Natural killer cell (primary cell): ENCODE data around the gene TMEM41A. TPM values are rescaled to one million over a fixed set of nuclear protein-coding genes. Genes with fewer than 3 reads are reported as not detected.

Source experiments
- ATAC-seq, 3 donors: fragments of 150-1000 bp in 2 of 3; fragments of 200-7000 bp in 1 of 3; cut with Tn5 transposase; 1 replicate in 1 of 3; 2 replicates in 2 of 3; pipeline ENCODE4 v1.10.0; 2021; ENCODE audit warnings: mild to moderate bottlenecking in 2 of 3, moderate library complexity in 2 of 3
- DNase-seq, 2 donors: peaks; one replicate each; pipeline versions ENCODE4 v3.0.0 to v3.0.0-alpha.2; 2013 to 2021; ENCODE audit warnings: mixed read lengths in 1 of 2
- H3K27ac ChIP-seq: one replicate; pipeline ENCODE4 v1.5.1; 2013; ENCODE audit warnings: mild to moderate bottlenecking, low read length
- H3K27me3 ChIP-seq: one replicate; pipeline ENCODE4 v1.6.1; 2013; ENCODE audit warnings: low read length; ENCODE audit not compliant: control insufficient read depth, insufficient read depth
- H3K36me3 ChIP-seq: one replicate; pipeline ENCODE4 v1.6.1; 2013; ENCODE audit warnings: low read length; ENCODE audit not compliant: control insufficient read depth, insufficient read depth
- H3K4me1 ChIP-seq: one replicate; pipeline ENCODE4 v1.6.1; 2013; ENCODE audit warnings: low read length; ENCODE audit not compliant: control insufficient read depth, insufficient read depth
- H3K4me3 ChIP-seq: one replicate; pipeline ENCODE4 v1.5.1; 2013; ENCODE audit warnings: low read length
- H3K9me3 ChIP-seq: one replicate; pipeline ENCODE4 v1.6.1; 2013; ENCODE audit warnings: low read length; ENCODE audit not compliant: control insufficient read depth, insufficient read depth
- H3K27ac Mint-ChIP-seq, 2 donors: one replicate each; pipeline ENCODE4 v1.8.0; 2022; ENCODE audit warnings: mild to moderate bottlenecking in 2 of 2, mixed read lengths in 2 of 2, moderate library complexity in 1 of 2
- H3K27me3 Mint-ChIP-seq, 2 donors: one replicate each; pipeline ENCODE4 v1.8.0; 2022; ENCODE audit warnings: low read depth in 2 of 2, mixed read lengths in 2 of 2
- H3K36me3 Mint-ChIP-seq: one replicate; pipeline ENCODE4 v1.8.0; 2022; ENCODE audit warnings: mixed read lengths
- H3K4me1 Mint-ChIP-seq, 2 donors: one replicate each; pipeline ENCODE4 v1.8.0; 2022; ENCODE audit warnings: mixed read lengths in 2 of 2
- H3K4me3 Mint-ChIP-seq: one replicate; pipeline ENCODE4 v1.8.0; 2022; ENCODE audit warnings: mild to moderate bottlenecking, moderate library complexity, mixed read lengths
- H3K9me3 Mint-ChIP-seq, 2 donors: one replicate each; pipeline ENCODE4 v1.8.0; 2022; ENCODE audit warnings: mixed read lengths in 2 of 2
- WGBS: methylation state at CpG from one replicate; pipeline ENCODE4 v1.1.7; 2013; ENCODE audit warnings: missing lambda C conversion rate; ENCODE audit not compliant: insufficient coverage; 5-methylcytosine and 5-hydroxymethylcytosine counted together
- intact Hi-C: fragments of 100-400 bp; cut with micrococcal nuclease; formaldehyde crosslinking; loops from one replicate; pipeline ENCODE4 v1.14.2; 2022
- total RNA-seq, 4 donors: library from RNA; stranded (reverse); fragments of 120-200 nt in 1 of 4; gene quantifications; one replicate each; pipeline versions ENCODE4 v1.2.3 to v1.2.4, GENCODE V29; 2013 to 2022
- TF ChIP-seq, protein P1 (sequence below): fragments of 200-600 bp; IDR thresholded peaks from one replicate; pipeline ENCODE4 v1.8.0; 2022; ENCODE audit warnings: antibody characterized with exemption

The TMEM41A gene
- total RNA-seq, 3 donors from 2014 or later (not counting 1 experiment from before 2014, with no cell fraction given): 28.3 to 35.4 (median 35.0) TPM

DNA sequence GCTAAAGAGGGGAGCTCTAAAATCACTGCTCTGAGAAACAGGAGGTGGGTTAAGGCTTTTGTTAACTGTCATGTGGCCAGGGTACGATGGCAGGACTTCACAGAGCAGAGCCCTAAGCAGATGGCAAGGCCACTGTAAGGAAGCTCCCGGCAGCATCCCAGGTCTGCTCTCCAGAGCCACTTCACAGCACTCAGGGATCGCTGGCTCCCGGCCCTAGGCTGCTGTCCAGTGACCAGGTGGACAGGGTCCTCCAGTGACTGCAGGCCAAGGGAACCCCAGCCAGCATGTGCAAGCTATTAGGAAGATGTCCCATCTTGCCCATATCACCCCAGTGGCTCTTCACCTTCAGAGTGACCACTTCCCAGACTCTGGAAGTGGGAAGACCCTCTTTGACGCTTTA lies 10.4 kb downstream of the TMEM41A start:
- no peak for ATAC-seq
- H3K27me3 ChIP-seq: no peaks in the 10 kb centered on the region
- Mint-ChIP-seq H3K36me3 (no peaks in the 10 kb centered on the region), H3K27ac (no peak overlapping the region), H3K4me1 (peaks cover 0 to under 1% of the 10 kb centered on the region in 2 donors), H3K9me3 (no peaks in the 10 kb centered on the region), H3K4me3 (no peak overlapping the region), H3K27me3 (no peaks in the 10 kb centered on the region)
- H3K4me1 ChIP-seq: no peaks in the 10 kb centered on the region
- H3K9me3 ChIP-seq: no peaks in the 10 kb centered on the region
- no peak for DNase-seq
- WGBS: 97% methylated on average over 5 of the region's 5 CpGs
- no peak overlapping the region for H3K27ac ChIP-seq
- TF ChIP-seq, protein P1, sequence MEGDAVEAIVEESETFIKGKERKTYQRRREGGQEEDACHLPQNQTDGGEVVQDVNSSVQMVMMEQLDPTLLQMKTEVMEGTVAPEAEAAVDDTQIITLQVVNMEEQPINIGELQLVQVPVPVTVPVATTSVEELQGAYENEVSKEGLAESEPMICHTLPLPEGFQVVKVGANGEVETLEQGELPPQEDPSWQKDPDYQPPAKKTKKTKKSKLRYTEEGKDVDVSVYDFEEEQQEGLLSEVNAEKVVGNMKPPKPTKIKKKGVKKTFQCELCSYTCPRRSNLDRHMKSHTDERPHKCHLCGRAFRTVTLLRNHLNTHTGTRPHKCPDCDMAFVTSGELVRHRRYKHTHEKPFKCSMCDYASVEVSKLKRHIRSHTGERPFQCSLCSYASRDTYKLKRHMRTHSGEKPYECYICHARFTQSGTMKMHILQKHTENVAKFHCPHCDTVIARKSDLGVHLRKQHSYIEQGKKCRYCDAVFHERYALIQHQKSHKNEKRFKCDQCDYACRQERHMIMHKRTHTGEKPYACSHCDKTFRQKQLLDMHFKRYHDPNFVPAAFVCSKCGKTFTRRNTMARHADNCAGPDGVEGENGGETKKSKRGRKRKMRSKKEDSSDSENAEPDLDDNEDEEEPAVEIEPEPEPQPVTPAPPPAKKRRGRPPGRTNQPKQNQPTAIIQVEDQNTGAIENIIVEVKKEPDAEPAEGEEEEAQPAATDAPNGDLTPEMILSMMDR: no peak
- H3K4me3 ChIP-seq: no peak overlapping the region
- H3K36me3 ChIP-seq: peaks cover 29% of the 10 kb centered on the region
- intact Hi-C loops: no loop called here

DNA sequence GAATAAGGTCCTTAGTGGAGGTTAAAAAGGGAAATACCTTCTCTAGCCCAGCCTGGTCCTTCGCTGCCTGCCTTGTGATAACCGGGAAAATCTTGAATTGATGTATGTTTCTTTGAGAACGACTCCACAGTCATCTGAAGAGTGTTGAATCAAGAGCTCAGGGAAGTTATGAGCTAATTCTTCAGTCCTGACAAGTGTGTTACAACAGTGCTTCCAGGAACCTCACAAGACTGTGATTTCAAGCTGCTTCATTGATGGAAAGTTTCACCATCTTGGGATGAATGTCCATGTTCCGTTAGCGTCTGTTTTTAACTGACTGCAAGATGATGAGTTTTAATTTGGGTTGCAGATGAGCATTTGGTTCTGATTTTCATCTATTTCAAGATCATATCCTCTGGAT lies 12.4 kb downstream of the TMEM41A start:
- Histone ChIP-seq H3K27me3 (no peaks in the 10 kb centered on the region), H3K36me3 (peaks cover 29% of the 10 kb centered on the region), H3K4me1 (no peaks in the 10 kb centered on the region), H3K9me3 (no peaks in the 10 kb centered on the region), H3K4me3 (no peak overlapping the region), H3K27ac (no peak overlapping the region)
- no peaks in the 10 kb centered on the region for H3K36me3 Mint-ChIP-seq
- H3K27ac Mint-ChIP-seq: no peak overlapping the region
- ATAC-seq: no peak
- no peak for DNase-seq
- TF ChIP-seq, protein P1: no peak
- H3K4me3 Mint-ChIP-seq: no peak overlapping the region
- peaks cover 12% of the 10 kb centered on the region in 2 donors for H3K4me1 Mint-ChIP-seq
- no peaks in the 10 kb centered on the region for H3K27me3 Mint-ChIP-seq
- no peaks in the 10 kb centered on the region for H3K9me3 Mint-ChIP-seq
- 91% methylated on average over 5 of the region's 5 CpGs for WGBS
- intact Hi-C loops: no loop called here

DNA sequence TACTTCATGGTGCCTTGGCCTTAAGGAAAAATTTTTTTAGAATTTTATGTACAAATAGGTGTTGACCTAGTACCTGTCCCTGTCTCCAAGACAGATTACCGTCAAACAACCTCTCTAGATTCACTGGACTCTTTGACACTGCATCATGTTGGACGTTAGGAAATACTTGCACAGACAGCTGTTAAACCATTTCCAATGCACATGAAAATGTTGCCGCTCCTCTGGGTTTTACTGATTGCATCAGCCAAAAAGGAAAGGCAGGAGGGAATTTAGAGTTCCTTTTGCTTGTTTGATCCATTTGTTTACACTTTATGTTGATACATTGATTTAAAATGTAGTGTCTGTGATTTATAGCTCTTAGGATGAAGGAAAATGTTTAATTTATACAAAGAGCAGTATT lies 14.5 kb downstream of the TMEM41A start:
- WGBS: 99% methylated on average over 3 of the region's 3 CpGs

More for the DNA sequence above, 14.5 kb downstream of the TMEM41A start:
- intact Hi-C loops: no loop called here
- TF ChIP-seq, protein P1: no peak
- DNase-seq (no peak), ATAC-seq (no peak)
- Histone ChIP-seq H3K9me3 (no peaks in the 10 kb centered on the region), H3K27ac (no peak overlapping the region), H3K4me3 (no peak overlapping the region), H3K27me3 (no peaks in the 10 kb centered on the region), H3K36me3 (peaks cover 11% of the 10 kb centered on the region), H3K4me1 (no peaks in the 10 kb centered on the region)
- H3K27ac Mint-ChIP-seq: no peak overlapping the region
- H3K9me3 Mint-ChIP-seq: no peaks in the 10 kb centered on the region
- H3K4me1 Mint-ChIP-seq: peaks cover 12% of the 10 kb centered on the region in 2 donors
- H3K36me3 Mint-ChIP-seq: no peaks in the 10 kb centered on the region
- no peaks in the 10 kb centered on the region for H3K27me3 Mint-ChIP-seq
- no peak overlapping the region for H3K4me3 Mint-ChIP-seq
